HepG2 (cell line): ENCODE data around the gene COQ7. TPM values are rescaled to one million over a fixed set of nuclear protein-coding genes. Genes with fewer than 3 reads are reported as not detected.

Source experiments
- FOSL2 ChIP-seq: sonication (generic); formaldehyde crosslinking; IDR thresholded peaks from 2 replicates; pipeline ENCODE4 v1.4.0; 2020; ENCODE audit warnings: missing genetic modification reagents
- HNRNPLL ChIP-seq: fragments of 200-400 bp; formaldehyde crosslinking; IDR thresholded peaks from 2 replicates; pipeline ENCODE4 v1.6.1; 2017; ENCODE audit warnings: mild to moderate bottlenecking, low read depth, low read length; ENCODE audit not compliant: poor library complexity, severe bottlenecking
- HOXA9 ChIP-seq: sonication (generic); formaldehyde crosslinking; IDR thresholded peaks from 2 replicates; pipeline ENCODE4 v1.8.1; 2022; ENCODE audit warnings: missing genetic modification reagents, mild to moderate bottlenecking, moderate library complexity, borderline replicate concordance
- MXD1 ChIP-seq: sonication (generic); formaldehyde crosslinking; IDR thresholded peaks from 2 replicates; pipeline ENCODE4 v1.4.0; 2020; ENCODE audit warnings: mild to moderate bottlenecking, missing genetic modification reagents
- NFYB ChIP-seq: sonication (generic); formaldehyde crosslinking; IDR thresholded peaks from 2 replicates; pipeline ENCODE4 v1.4.0; 2020; ENCODE audit warnings: missing genetic modification reagents
- ONECUT2 ChIP-seq: sonication (generic); formaldehyde crosslinking; IDR thresholded peaks from 2 replicates; pipeline ENCODE4 v1.4.0; 2020; ENCODE audit warnings: missing genetic modification reagents
- RFX3 ChIP-seq: IDR thresholded peaks from 2 replicates; pipeline ENCODE4 v1.6.1; 2016; ENCODE audit warnings: missing biosample characterization, missing genetic modification reagents
- TARDBP ChIP-seq: sonication (generic); formaldehyde crosslinking; IDR thresholded peaks from 2 replicates; pipeline ENCODE4 v1.8.0; 2022; ENCODE audit warnings: mild to moderate bottlenecking, missing genetic modification reagents
- ZNF432 ChIP-seq: sonication (generic); formaldehyde crosslinking; IDR thresholded peaks from 2 replicates; pipeline ENCODE4 v1.5.0; 2020; ENCODE audit warnings: missing genetic modification reagents, mild to moderate bottlenecking, borderline replicate concordance
- ZNF558 ChIP-seq: sonication (generic); formaldehyde crosslinking; IDR thresholded peaks from 2 replicates; pipeline ENCODE4 v1.9.0; 2022; ENCODE audit warnings: mild to moderate bottlenecking, missing genetic modification reagents, borderline replicate concordance
- ZNF646 ChIP-seq: sonication (generic); formaldehyde crosslinking; IDR thresholded peaks from 2 replicates; pipeline ENCODE4 v1.9.0; 2021; ENCODE audit warnings: mild to moderate bottlenecking, missing genetic modification reagents
- ZNF766 ChIP-seq: sonication (generic); formaldehyde crosslinking; IDR thresholded peaks from 2 replicates; pipeline ENCODE4 v1.5.0; 2020; ENCODE audit warnings: missing genetic modification reagents, borderline replicate concordance
- ZNF777 ChIP-seq: sonication (generic); formaldehyde crosslinking; IDR thresholded peaks from 2 replicates; pipeline ENCODE4 v1.4.0; 2020; ENCODE audit warnings: missing genetic modification reagents
- ZNF83 ChIP-seq: sonication (generic); formaldehyde crosslinking; IDR thresholded peaks from 2 replicates; pipeline ENCODE4 v1.4.0; 2020; ENCODE audit warnings: missing genetic modification reagents, mild to moderate bottlenecking, borderline replicate concordance
- polyA plus RNA-seq, 8 experiments: library from polyadenylated mRNA; depleted of rRNA in 3 of 8; stranded (reverse) in 7 of 8; unstranded in 1 of 8; fragments of >200 nt; fragmentation: Illumina TruSeq in 4 of 8; extraction: Trizol in 4 of 8; gene quantifications; 2 replicates each; pipeline versions ENCODE4 v1.2.1 to v1.2.3, GENCODE V29; 2011 to 2016; ENCODE audit warnings: low read depth in 4 of 8, missing spikeins in 1 of 8, mixed read lengths in 1 of 8; ENCODE audit not compliant: insufficient read depth in 1 of 8
- total RNA-seq, 5 experiments: library from RNA; depleted of rRNA; stranded (reverse); fragments of >200 nt; fragmentation: Illumina TruSeq; extraction: Trizol; gene quantifications; 2 replicates each; pipeline ENCODE4 v1.2.3, GENCODE V29; 2016; ENCODE audit warnings: low read depth in 1 of 5
- TF ChIP-seq, protein P1 (sequence below): sonication (generic); formaldehyde crosslinking; IDR thresholded peaks from 2 replicates; pipeline ENCODE4 v1.5.0; 2020; ENCODE audit warnings: mild to moderate bottlenecking, missing genetic modification reagents
- TF ChIP-seq, protein P2 (sequence below): sonication (generic); formaldehyde crosslinking; IDR thresholded peaks from 2 replicates; pipeline ENCODE4 v1.8.1; 2022; ENCODE audit warnings: mild to moderate bottlenecking, missing genetic modification reagents

The COQ7 gene
- total and polyA plus RNA-seq, 2 of the 13 experiments (the other 11 are each of a cell fraction or from before 2014, with no cell fraction given), result 20.1 to 45.7 TPM

DNA sequence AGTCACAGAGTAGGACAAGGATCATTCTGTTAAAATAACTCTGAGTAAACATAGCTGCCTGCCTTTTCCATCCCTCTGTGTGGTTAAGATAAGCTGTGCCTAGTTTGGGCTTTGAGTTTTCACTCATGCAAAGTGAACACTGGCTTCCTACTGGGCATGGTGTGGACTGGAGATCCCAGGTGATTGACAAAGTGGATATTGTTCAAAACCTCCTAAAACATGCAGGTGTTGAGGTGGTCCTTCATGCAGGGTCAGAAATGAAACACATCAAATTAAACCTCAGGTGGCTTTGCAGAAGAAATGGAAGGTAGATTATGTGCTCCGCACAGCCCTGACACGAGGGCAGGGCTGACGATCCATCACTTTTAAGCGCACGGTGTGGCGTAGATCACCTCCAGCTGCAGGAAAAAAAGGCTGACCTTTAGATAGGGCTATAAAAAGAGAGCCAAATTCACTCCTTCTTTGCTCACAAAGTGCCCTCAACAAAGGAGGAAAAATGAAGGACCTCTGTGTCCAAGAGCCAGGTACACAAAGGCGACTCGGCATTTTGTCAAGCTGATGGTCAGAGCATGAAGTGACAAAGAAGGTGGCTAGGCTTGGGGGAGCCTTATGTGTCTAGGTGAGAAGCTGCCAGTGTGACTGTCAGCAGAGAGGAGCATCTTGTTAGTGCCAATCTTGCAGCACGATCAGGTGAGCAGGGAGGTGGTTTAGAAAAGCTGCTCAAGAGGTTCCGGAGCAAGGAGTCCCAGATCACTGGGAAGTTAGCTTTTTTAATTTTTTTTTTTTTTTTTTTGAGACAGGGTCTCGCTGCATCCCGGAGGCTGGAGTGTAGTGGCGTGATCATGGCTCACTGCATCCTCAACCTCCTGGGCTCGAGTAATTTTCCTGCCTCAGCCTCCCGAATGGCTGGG lies 26.5 kb downstream of the COQ7 start (continued):
- TF ChIP-seq ZNF646 (CRISPR knock-in tag) (no peak), NFYB (no peak), TARDBP (CRISPR knock-in tag) (peak; percentile 32; the same call in 1 of the 2 replicates), ZNF777 (no peak), ZNF558 (CRISPR knock-in tag) (no peak), ZNF432 (CRISPR knock-in tag) (no peak), HNRNPLL (no peak), ZNF766 (no peak; the same call in 1 of the 2 replicates), ZNF83 (CRISPR knock-in tag) (no peak; the same call in 1 of the 2 replicates), FOSL2 (CRISPR knock-in tag) (peak; percentile 35), MXD1 (CRISPR knock-in tag) (no peak), HOXA9 (no peak), RFX3 (no peak), ONECUT2 (CRISPR knock-in tag) (no peak)
- TF ChIP-seq, protein P1, sequence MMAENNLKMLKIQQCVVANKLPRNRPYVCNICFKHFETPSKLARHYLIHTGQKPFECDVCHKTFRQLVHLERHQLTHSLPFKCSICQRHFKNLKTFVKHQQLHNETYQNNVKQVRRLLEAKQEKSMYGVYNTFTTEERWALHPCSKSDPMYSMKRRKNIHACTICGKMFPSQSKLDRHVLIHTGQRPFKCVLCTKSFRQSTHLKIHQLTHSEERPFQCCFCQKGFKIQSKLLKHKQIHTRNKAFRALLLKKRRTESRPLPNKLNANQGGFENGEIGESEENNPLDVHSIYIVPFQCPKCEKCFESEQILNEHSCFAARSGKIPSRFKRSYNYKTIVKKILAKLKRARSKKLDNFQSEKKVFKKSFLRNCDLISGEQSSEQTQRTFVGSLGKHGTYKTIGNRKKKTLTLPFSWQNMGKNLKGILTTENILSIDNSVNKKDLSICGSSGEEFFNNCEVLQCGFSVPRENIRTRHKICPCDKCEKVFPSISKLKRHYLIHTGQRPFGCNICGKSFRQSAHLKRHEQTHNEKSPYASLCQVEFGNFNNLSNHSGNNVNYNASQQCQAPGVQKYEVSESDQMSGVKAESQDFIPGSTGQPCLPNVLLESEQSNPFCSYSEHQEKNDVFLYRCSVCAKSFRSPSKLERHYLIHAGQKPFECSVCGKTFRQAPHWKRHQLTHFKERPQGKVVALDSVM (CRISPR knock-in tag), result no peak
- TF ChIP-seq, protein P2, sequence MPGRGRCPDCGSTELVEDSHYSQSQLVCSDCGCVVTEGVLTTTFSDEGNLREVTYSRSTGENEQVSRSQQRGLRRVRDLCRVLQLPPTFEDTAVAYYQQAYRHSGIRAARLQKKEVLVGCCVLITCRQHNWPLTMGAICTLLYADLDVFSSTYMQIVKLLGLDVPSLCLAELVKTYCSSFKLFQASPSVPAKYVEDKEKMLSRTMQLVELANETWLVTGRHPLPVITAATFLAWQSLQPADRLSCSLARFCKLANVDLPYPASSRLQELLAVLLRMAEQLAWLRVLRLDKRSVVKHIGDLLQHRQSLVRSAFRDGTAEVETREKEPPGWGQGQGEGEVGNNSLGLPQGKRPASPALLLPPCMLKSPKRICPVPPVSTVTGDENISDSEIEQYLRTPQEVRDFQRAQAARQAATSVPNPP (CRISPR knock-in tag), result no peak
